Measurements from ENCODE around the gene PIP5K1C. TPM values are rescaled to one million over a fixed set of nuclear protein-coding genes. Genes with fewer than 3 reads are reported as not detected.

Gene PIP5K1C
- total RNA-seq, 6 experiments from 2014 or later = 5.3 to 9.8 (median 7.6) TPM

- H3K4me3 ChIP-seq = no peak overlapping the region
- no peak for DNase-seq
- 100% methylated on average over 1 of the region's 2 CpGs for WGBS (ENCODE audit: insufficient coverage, low coverage, low lambda C conversion rate, missing lambda C conversion rate)
- no peaks in the 10 kb centered on the region for H3K27me3 ChIP-seq
- H3K27ac ChIP-seq = no peak overlapping the region
- H3K4me1 ChIP-seq = no peaks in the 10 kb centered on the region
- H3K9me3 ChIP-seq = no peaks in the 10 kb centered on the region
- peaks cover 0 to 5% (median 2%) of the 10 kb centered on the region in 4 donors for H3K36me3 ChIP-seq
- ATAC-seq = peak in 1 of 4 donors; percentile 24
- TF ChIP-seq POLR2A (IDR thresholded peaks at IDR 0.05) (no peak), CTCF (IDR thresholded peaks at IDR 0.05) (no peak)
- intact Hi-C loops (cut with DNase I) = no loop called here
Observed at GRCh38 chr19:3743486-3743885, 43.2 kb upstream of the PIP5K1C start.

GRCh38 chr19:3740431-3740830 is 40.2 kb upstream of the PIP5K1C start:
- 25% methylated on average over 1 of the region's 24 CpGs for WGBS (ENCODE audit: insufficient coverage, low coverage, low lambda C conversion rate, missing lambda C conversion rate)

GRCh38 chr19:3738477-3739220 is 38.4 kb upstream of the PIP5K1C start:
- peaks cover 0 to 11% (median 2%) of the 10 kb centered on the region in 4 donors for H3K36me3 ChIP-seq
- 81% methylated on average over 8 of the region's 32 CpGs for WGBS (ENCODE audit: insufficient coverage, low coverage, low lambda C conversion rate, missing lambda C conversion rate)
- no peak overlapping the region for H3K27ac ChIP-seq
- no peaks in the 10 kb centered on the region for H3K27me3 ChIP-seq
- TF ChIP-seq POLR2A (IDR thresholded peaks at IDR 0.05) (no peak), CTCF (IDR thresholded peaks at IDR 0.05) (no peak)
- H3K9me3 ChIP-seq = no peaks in the 10 kb centered on the region
- H3K4me3 ChIP-seq = no peak overlapping the region
- no peak for DNase-seq
- intact Hi-C loops (cut with DNase I) = no loop called here
- no peaks in the 10 kb centered on the region for H3K4me1 ChIP-seq
- peak in 1 of 4 donors; percentile 8 for ATAC-seq

More at GRCh38 chr19:3740431-3740830, 40.2 kb upstream of the PIP5K1C start:
- Histone ChIP-seq H3K36me3 (peaks cover 0 to 9% (median 2%) of the 10 kb centered on the region in 4 donors), H3K27me3 (no peaks in the 10 kb centered on the region), H3K9me3 (no peaks in the 10 kb centered on the region), H3K4me1 (no peaks in the 10 kb centered on the region), H3K27ac (no peak overlapping the region), H3K4me3 (no peak overlapping the region)
- ATAC-seq (no peak), DNase-seq (no peak)
- intact Hi-C loops (cut with DNase I) = no loop called here
- no peak for TF ChIP-seq CTCF (IDR thresholded peaks at IDR 0.05)
- no peak for TF ChIP-seq POLR2A (IDR thresholded peaks at IDR 0.05)

GRCh38 chr19:3737487-3738205 is 37.4 kb upstream of the PIP5K1C start:
- intact Hi-C loops (cut with DNase I) = no loop called here
- no peak overlapping the region for H3K27ac ChIP-seq
- TF ChIP-seq CTCF (IDR thresholded peaks at IDR 0.05) (no peak), POLR2A (IDR thresholded peaks at IDR 0.05) (no peak)
- H3K9me3 ChIP-seq = no peaks in the 10 kb centered on the region
- no peaks in the 10 kb centered on the region for H3K4me1 ChIP-seq
- H3K4me3 ChIP-seq = no peak overlapping the region
- DNase-seq = no peak
- no peak for ATAC-seq
- 97% methylated on average over 5 of the region's 10 CpGs for WGBS (ENCODE audit: insufficient coverage, low coverage, low lambda C conversion rate, missing lambda C conversion rate)
- no peaks in the 10 kb centered on the region for H3K27me3 ChIP-seq
- H3K36me3 ChIP-seq = peaks cover 0 to 11% (median 2%) of the 10 kb centered on the region in 4 donors
